ENCODE data around the gene NUDT15. TPM values are rescaled to one million over a fixed set of nuclear protein-coding genes. Genes with fewer than 3 reads are reported as not detected.

The NUDT15 gene
- 12.0 and 12.7 TPM in 2 replicates for total RNA-seq
- 18.7 and 21.9 TPM in 2 replicates for polyA plus RNA-seq

GRCh38 chr13:48037346-48038173, at the start of gene NUDT15:
NUDT15 (plus strand) TSS chr13:48037726; CDS start chr13:48037747, 21 bp downstream.
- Histone ChIP-seq H3K27ac (peak within 1 kb of the TSS; percentile 95), H3K4me3 (peak within 1 kb of the TSS; percentile 58), H3K36me3 (no peaks in the 10 kb centered on the region), H3K9me3 (ENCODE audit: low read depth) (no peaks in the 10 kb centered on the region), H3K27me3 (no peaks in the 10 kb centered on the region), H3K4me1 (ENCODE audit: low read depth) (peaks cover 5% of the 10 kb centered on the region)
- peak; percentile 99 for TF ChIP-seq CTCF (IDR thresholded peaks at IDR 0.05; ENCODE audit: low read depth, low read length)
- peak; percentile 96 to 98 for DNase-seq (ENCODE audit: low read depth in 1 of 2, low spot score in 1 of 2)

- Histone ChIP-seq H3K36me3 (peaks cover 41% of the 10 kb centered on the region), H3K27me3 (no peaks in the 10 kb centered on the region), H3K4me1 (ENCODE audit: low read depth) (no peaks in the 10 kb centered on the region), H3K4me3 (no peak overlapping the region), H3K27ac (no peak overlapping the region), H3K9me3 (ENCODE audit: low read depth) (no peaks in the 10 kb centered on the region)
- DNase-seq (ENCODE audit: low read depth in 1 of 2, low spot score in 1 of 2), result no peak
- TF ChIP-seq CTCF (IDR thresholded peaks at IDR 0.05; ENCODE audit: low read depth, low read length), result no peak
Observed at GRCh38 chr13:47990427-47990826, 47.1 kb upstream of the NUDT15 start.

- no peak for DNase-seq (ENCODE audit: low read depth in 1 of 2, low spot score in 1 of 2)
- Histone ChIP-seq H3K4me3 (no peak overlapping the region), H3K9me3 (ENCODE audit: low read depth) (no peaks in the 10 kb centered on the region), H3K27ac (peak overlapping the region; percentile 39), H3K27me3 (no peaks in the 10 kb centered on the region), H3K4me1 (ENCODE audit: low read depth) (no peaks in the 10 kb centered on the region), H3K36me3 (peaks cover 46% of the 10 kb centered on the region)
- TF ChIP-seq CTCF (IDR thresholded peaks at IDR 0.05; ENCODE audit: low read depth, low read length), result no peak
Observed at GRCh38 chr13:47990920-47991466, 46.5 kb upstream of the NUDT15 start.

- Histone ChIP-seq H3K27me3 (no peaks in the 10 kb centered on the region), H3K27ac (no peak overlapping the region), H3K4me3 (no peak overlapping the region), H3K36me3 (peaks cover 37% of the 10 kb centered on the region), H3K4me1 (ENCODE audit: low read depth) (no peaks in the 10 kb centered on the region), H3K9me3 (ENCODE audit: low read depth) (no peaks in the 10 kb centered on the region)
- DNase-seq (ENCODE audit: low read depth in 1 of 2, low spot score in 1 of 2), result no peak
- no peak for TF ChIP-seq CTCF (IDR thresholded peaks at IDR 0.05; ENCODE audit: low read depth, low read length)
Observed at GRCh38 chr13:47991859-47992258, 45.7 kb upstream of the NUDT15 start.

- H3K36me3 ChIP-seq, result peaks cover 18% of the 10 kb centered on the region
- DNase-seq (ENCODE audit: low read depth in 1 of 2, low spot score in 1 of 2), result no peak
- no peak overlapping the region for H3K27ac ChIP-seq
- no peak for TF ChIP-seq CTCF (IDR thresholded peaks at IDR 0.05; ENCODE audit: low read depth, low read length)
- H3K27me3 ChIP-seq, result no peaks in the 10 kb centered on the region
- H3K4me1 ChIP-seq (ENCODE audit: low read depth), result peaks cover 14% of the 10 kb centered on the region
- no peak overlapping the region for H3K4me3 ChIP-seq
- no peaks in the 10 kb centered on the region for H3K9me3 ChIP-seq (ENCODE audit: low read depth)
Observed at GRCh38 chr13:47997384-47997783, 40.1 kb upstream of the NUDT15 start.

Data from cardiac muscle cell (in vitro differentiated cells and primary cell).